Spleen (tissue), 11 donors: ENCODE results near the gene TRIM45. TPM values are rescaled to one million over a fixed set of nuclear protein-coding genes. Genes with fewer than 3 reads are reported as not detected.

Source experiments
- DNase-seq: peaks from one replicate; pipeline ENCODE4 v3.0.0-alpha.2; 2020
- H3K27ac ChIP-seq, 8 donors: fragments of 200-600 bp; sonication (generic) in 7 of 8; 1 replicate in 4 of 8; 2 replicates in 4 of 8; pipeline versions ENCODE4 v1.5.0 to v1.8.0; 2016 to 2021; ENCODE audit warnings: inconsistent platforms in 4 of 8, mild to moderate bottlenecking in 4 of 8, moderate library complexity in 1 of 8
- H3K27me3 ChIP-seq, 7 donors: fragments of 200-600 bp; sonication (generic) in 6 of 7; replicated peaks in 1 of 7; 1 replicate in 4 of 7; 2 replicates in 3 of 7; pipeline versions ENCODE4 v1.5.0 to v1.8.0; 2016 to 2021; ENCODE audit warnings: inconsistent platforms in 3 of 7, mild to moderate bottlenecking in 1 of 7
- H3K36me3 ChIP-seq, 6 donors: fragments of 200-600 bp; sonication (generic) in 5 of 6; 1 replicate in 4 of 6; 2 replicates in 2 of 6; pipeline versions ENCODE4 v1.5.0 to v1.8.0; 2016 to 2021; ENCODE audit warnings: inconsistent platforms in 2 of 6
- H3K4me1 ChIP-seq, 6 donors: fragments of 200-600 bp; sonication (generic) in 5 of 6; 1 replicate in 3 of 6; 2 replicates in 3 of 6; pipeline versions ENCODE4 v1.5.0 to v1.8.0; 2016 to 2021; ENCODE audit warnings: inconsistent platforms in 3 of 6
- H3K4me3 ChIP-seq, 8 donors: fragments of 200-600 bp; sonication (generic) in 7 of 8; 1 replicate in 4 of 8; 2 replicates in 4 of 8; pipeline versions ENCODE4 v1.5.0 to v1.8.0; 2016 to 2021; ENCODE audit warnings: inconsistent platforms in 4 of 8, mild to moderate bottlenecking in 4 of 8, moderate library complexity in 2 of 8
- H3K9me3 ChIP-seq, 8 donors: fragments of 200-600 bp; sonication (generic) in 7 of 8; 1 replicate in 4 of 8; 2 replicates in 4 of 8; pipeline versions ENCODE4 v1.5.0 to v1.8.0; 2016 to 2021; ENCODE audit warnings: inconsistent platforms in 4 of 8
- CTCF ChIP-seq, 11 experiments: fragments of 200-600 bp in 7 of 11; fragments of 450-650 bp in 4 of 11; sonication (generic) in 4 of 11; IDR thresholded peaks in 8 of 11; conservative IDR thresholded peaks in 3 of 11; 1 replicate in 7 of 11; 2 replicates in 4 of 11; pipeline versions ENCODE4 v1.4.0 to v1.8.0; 2016 to 2021; ENCODE audit warnings: antibody characterized with exemption in 11 of 11, inconsistent platforms in 4 of 11, mild to moderate bottlenecking in 1 of 11
- POLR2A ChIP-seq, 3 donors: fragments of 450-650 bp; IDR thresholded peaks; one replicate each; pipeline ENCODE4 v1.5.1; 2017; ENCODE audit warnings: antibody characterized with exemption in 3 of 3, mild to moderate bottlenecking in 1 of 3
- POLR2AphosphoS5 ChIP-seq, 3 donors: sonication (generic); formaldehyde crosslinking; IDR thresholded peaks; one replicate each; pipeline ENCODE4 v1.5.1; 2017; ENCODE audit warnings: antibody characterized with exemption in 3 of 3
- WGBS, 5 donors: extraction: QIAGEN DNeasy Blood & Tissue Kit in 3 of 5; methylation state at CpG; one replicate each; pipeline versions ENCODE4 v1.1.5 to v1.1.7; 2013 to 2018; 5-methylcytosine and 5-hydroxymethylcytosine counted together
- intact Hi-C: fragments of 100-400 bp; cut with DNase I; formaldehyde crosslinking; loops from one replicate; pipeline ENCODE4 v1.15.0; 2023; ENCODE audit warnings: low total_unique reads
- polyA plus RNA-seq, 3 donors: library from polyadenylated mRNA; stranded (reverse); fragments of 200-250 nt; gene quantifications; one replicate each; pipeline ENCODE4 v1.2.1, GENCODE V29; 2013
- total RNA-seq, 7 donors: library from RNA; depleted of rRNA in 3 of 7; stranded (reverse); fragments of >200 nt in 3 of 7; fragmentation: NEBNext Ultra II Directional in 4 of 7; extraction: Animal tissue kit (Norgen Biotek cat#: 25700) in 4 of 7; gene quantifications; one replicate each; pipeline versions ENCODE4 v1.1.0 to v1.2.1, GENCODE V29; 2016 to 2021
- donor health status: healthy with polysubstance abuse.
- donor health status: DM: no; HTN: no; CAD: no; lungs with moderate emphysema.
- donor health status: DM: no; HTN: no; CAD: no.
- donor health status: Bipolar disorder and iron deficiency.
- donor health status: healthy.
- donor health status: DM: no; HTN: no; CAD: no.
- donor health status: DM: yes; HTN: yes; CAD: no.

TRIM45 gene
- total and polyA plus RNA-seq, 10 donors = 1.2 to 8.1 (median 2.0) TPM

DNA sequence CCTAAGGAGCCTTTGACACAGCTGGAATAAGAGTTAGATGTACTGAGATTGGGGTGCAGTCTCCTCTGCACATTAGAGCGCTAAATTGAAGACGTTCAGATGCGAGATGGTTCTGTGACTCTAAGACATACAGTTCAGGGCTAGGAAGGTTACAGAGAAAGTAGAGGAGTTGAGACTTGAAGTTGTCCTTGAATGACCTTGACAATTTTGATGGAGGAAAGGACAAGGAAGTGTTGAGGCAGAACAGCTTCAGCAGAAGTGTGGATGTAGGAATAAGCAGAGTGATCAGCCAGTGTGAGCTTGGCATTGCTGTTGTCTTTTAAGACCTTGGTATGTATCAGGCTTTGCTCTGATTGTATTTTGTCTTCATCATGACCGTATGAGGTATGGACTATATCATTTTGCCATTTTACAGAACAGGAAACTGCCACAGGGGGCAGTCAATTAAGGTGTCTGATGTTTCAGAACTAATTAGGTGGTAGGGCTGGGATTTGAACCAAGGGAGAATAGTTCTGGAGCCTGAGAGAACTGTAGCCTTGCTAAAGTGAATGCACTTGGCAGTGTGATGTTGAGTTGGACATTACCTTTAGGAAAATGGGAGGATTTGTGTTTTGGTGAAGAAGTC, 52.2 kb downstream of the TRIM45 start:
- Histone ChIP-seq H3K36me3 (peaks cover 0 to 61% (median 6%) of the 10 kb centered on the region in 6 donors), H3K4me1 (peaks cover 0 to 6% (median 0%) of the 10 kb centered on the region in 6 donors), H3K27ac (no peak overlapping the region), H3K9me3 (no peaks in the 10 kb centered on the region), H3K27me3 (no peaks in the 10 kb centered on the region), H3K4me3 (no peak overlapping the region)
- 83 to 90% (median 87%) methylated on average over 4 of the region's 4 CpGs for WGBS, 5 donors
- TF ChIP-seq CTCF (IDR thresholded peaks at IDR 0.05 in 8 of 11, conservative IDR thresholded peaks at IDR 0.05 in 3 of 11) (no peak), POLR2A (IDR thresholded peaks at IDR 0.05) (no peak), POLR2AphosphoS5 (IDR thresholded peaks at IDR 0.05) (no peak)
- intact Hi-C loops = loop anchor here (10.0 kb wide), 1 partner anchor 685 kb away; no protein-coding TSS in a partner anchor
- no peak for DNase-seq

DNA sequence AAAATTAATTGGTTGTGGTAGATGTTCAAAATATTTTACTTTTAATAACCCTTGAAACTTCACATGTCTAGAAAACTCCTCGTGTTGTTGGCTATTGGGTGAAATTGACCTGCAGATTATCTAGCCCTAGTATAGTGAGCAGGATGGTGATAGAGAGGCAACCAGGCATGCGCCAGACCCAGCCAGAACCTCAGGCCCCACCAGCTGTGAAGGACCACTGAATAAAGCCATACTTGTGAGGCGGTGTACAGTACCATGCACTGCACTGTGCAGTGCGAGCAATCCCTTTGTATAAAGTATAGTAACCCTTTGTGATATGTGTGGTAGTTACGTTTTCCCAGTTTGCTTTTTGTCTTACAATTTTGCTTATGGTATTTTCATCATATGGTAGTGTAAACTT, 53.0 kb downstream of the TRIM45 start:
- H3K4me1 ChIP-seq = peaks cover 0 to 10% (median 0%) of the 10 kb centered on the region in 6 donors
- peaks cover 0 to 54% (median 3%) of the 10 kb centered on the region in 6 donors for H3K36me3 ChIP-seq
- WGBS, 5 donors = 93 to 97% (median 97%) methylated on average over 5 of the region's 5 CpGs
- H3K27ac ChIP-seq = no peak overlapping the region
- no peak for TF ChIP-seq POLR2A (IDR thresholded peaks at IDR 0.05)
- intact Hi-C loops = loop anchor here (10.0 kb wide), 1 partner anchor 686 kb away; no protein-coding TSS in a partner anchor
- H3K9me3 ChIP-seq = no peaks in the 10 kb centered on the region
- no peak for DNase-seq
- H3K27me3 ChIP-seq = no peaks in the 10 kb centered on the region
- no peak overlapping the region for H3K4me3 ChIP-seq

DNA sequence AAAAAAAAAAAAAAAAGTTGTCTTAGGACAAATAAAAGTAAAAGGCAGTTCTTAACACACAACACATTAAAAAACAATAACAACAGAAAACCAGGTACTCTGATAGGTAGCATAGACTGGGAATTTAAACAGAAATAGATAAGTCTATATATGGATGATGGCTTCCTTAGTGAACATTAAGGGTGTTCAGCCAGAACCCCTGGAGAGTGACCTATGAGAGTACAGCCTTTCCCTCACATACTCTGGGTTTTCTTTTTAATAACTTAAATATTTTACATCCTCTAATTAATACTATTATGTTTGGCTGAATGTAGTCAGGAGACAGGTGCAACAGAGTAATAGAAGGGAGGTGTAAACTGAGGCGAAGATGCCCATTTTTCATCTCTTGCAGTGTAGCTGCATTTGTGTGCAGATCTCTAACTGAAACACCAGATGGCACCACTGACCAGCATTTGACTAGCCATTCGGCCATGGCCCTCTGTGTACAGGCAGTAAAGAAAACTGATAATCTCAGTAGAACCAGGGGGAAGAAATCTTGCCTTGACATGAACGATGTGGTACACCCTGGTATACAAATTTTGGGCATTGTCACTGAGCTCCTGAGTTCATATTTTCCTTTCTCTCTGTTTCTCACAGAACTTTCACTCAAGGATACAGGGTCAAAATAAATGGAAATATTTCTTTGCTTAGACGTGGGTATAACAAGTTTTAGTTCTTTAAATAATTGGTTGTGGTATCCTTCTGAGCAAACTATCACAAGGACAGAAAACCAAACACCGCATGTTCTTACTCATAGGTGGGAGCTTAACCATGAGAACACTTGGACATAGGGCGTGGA, 53.8 kb downstream of the TRIM45 start:
- TF ChIP-seq CTCF (IDR thresholded peaks at IDR 0.05 in 8 of 11, conservative IDR thresholded peaks at IDR 0.05 in 3 of 11) (peak; percentile 27 to 80 (median 67)), POLR2AphosphoS5 (IDR thresholded peaks at IDR 0.05) (no peak)
- H3K4me1 ChIP-seq = peaks cover 0 to 16% (median 0%) of the 10 kb centered on the region in 6 donors
- no peak overlapping the region for H3K27ac ChIP-seq
- H3K27me3 ChIP-seq = no peaks in the 10 kb centered on the region
- no peaks in the 10 kb centered on the region for H3K9me3 ChIP-seq
- no peak for DNase-seq
- no peak overlapping the region for H3K4me3 ChIP-seq
- 69 to 79% (median 75%) methylated on average over 6 of the region's 6 CpGs for WGBS, 5 donors
- peaks cover 0 to 46% (median 3%) of the 10 kb centered on the region in 6 donors for H3K36me3 ChIP-seq
- intact Hi-C loops = loop anchor here (10.0 kb wide), 1 partner anchor 687 kb away; no protein-coding TSS in a partner anchor

DNA sequence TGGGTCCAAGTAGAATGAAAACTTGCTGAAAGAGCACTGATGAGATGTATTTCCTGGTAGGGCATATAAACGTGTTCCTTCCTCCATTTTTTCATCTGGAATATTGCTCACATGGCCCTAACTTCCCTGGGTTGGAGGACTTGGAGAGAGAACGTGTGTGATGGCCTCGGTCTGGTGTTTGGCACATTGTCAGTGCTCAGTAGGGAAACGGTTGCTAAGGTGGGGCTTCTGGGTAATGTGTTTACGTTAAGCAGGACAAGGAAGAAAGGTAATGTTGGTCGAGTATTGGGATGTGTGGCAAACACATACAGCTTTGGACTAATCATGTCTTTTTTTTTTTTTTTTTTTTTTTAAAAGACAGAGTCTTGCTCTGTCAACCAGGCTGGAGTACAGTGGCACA, 55.2 kb downstream of the TRIM45 start:
- Histone ChIP-seq H3K27me3 (no peaks in the 10 kb centered on the region), H3K4me1 (peaks cover 0 to 30% (median 1%) of the 10 kb centered on the region in 6 donors), H3K36me3 (peaks cover 0 to 41% (median 3%) of the 10 kb centered on the region in 6 donors), H3K4me3 (no peak overlapping the region), H3K9me3 (no peaks in the 10 kb centered on the region), H3K27ac (no peak overlapping the region)
- intact Hi-C loops = loop anchor here (10.0 kb wide), 1 partner anchor 688 kb away; no protein-coding TSS in a partner anchor
- 75 to 86% (median 85%) methylated on average over 6 of the region's 6 CpGs for WGBS, 5 donors
- TF ChIP-seq CTCF (IDR thresholded peaks at IDR 0.05 in 8 of 11, conservative IDR thresholded peaks at IDR 0.05 in 3 of 11) (no peak), POLR2A (IDR thresholded peaks at IDR 0.05) (no peak), POLR2AphosphoS5 (IDR thresholded peaks at IDR 0.05) (no peak)
- DNase-seq = no peak
